GM12874 (cell line): ENCODE data around the gene UCKL1.

ENCODE experiments used
- CTCF ChIP-seq: IDR thresholded peaks from 2 replicates; pipeline ENCODE4 v1.5.1; 2011; ENCODE audit warnings: low read depth, mild to moderate bottlenecking, control low read depth, low read length, moderate library complexity; ENCODE audit not compliant: insufficient read depth

The UCKL1 gene

GRCh38 chr20:63980317-63980805 lies 24.1 kb upstream of the UCKL1 start:
- no peak for TF ChIP-seq CTCF

- peak; percentile 29; the same call in 1 of the 2 replicates for TF ChIP-seq CTCF
Measured at GRCh38 chr20:63979557-63980316, 23.5 kb upstream of the UCKL1 start, which contains the start of gene SAMD10. Gene SAMD10, minus strand, starts transcription at chr20:63979642. Its CDS starts 175 bp downstream, at chr20:63979467.

GRCh38 chr20:63979229-63979556 lies 23.0 kb upstream of the UCKL1 start:
- no peak for TF ChIP-seq CTCF

GRCh38 chr20:63978319-63979228 lies 22.4 kb upstream of the UCKL1 start:
- TF ChIP-seq CTCF, result no peak

- no peak for TF ChIP-seq CTCF
Measured at GRCh38 chr20:63977739-63978276, 21.6 kb upstream of the UCKL1 start.

GRCh38 chr20:63976980-63977738 lies 20.9 kb upstream of the UCKL1 start:
- no peak for TF ChIP-seq CTCF
